HG03558 (cell line): ENCODE results near the gene FLVCR1.
"Not testable (repeated sequence)": the region's sequence is repeated elsewhere in the genome, so short reads cannot be mapped to it uniquely, and the experiment has no call there.

Source experiments
- ATAC-seq: cut with Tn5 transposase; IDR thresholded peaks from one replicate; pipeline ENCODE4 v1.9.1; 2021; ENCODE audit warnings: moderate number of reproducible peaks; ENCODE audit not compliant: unreplicated experiment; ENCODE audit errors: extremely low read depth

FLVCR1 gene

DNA sequence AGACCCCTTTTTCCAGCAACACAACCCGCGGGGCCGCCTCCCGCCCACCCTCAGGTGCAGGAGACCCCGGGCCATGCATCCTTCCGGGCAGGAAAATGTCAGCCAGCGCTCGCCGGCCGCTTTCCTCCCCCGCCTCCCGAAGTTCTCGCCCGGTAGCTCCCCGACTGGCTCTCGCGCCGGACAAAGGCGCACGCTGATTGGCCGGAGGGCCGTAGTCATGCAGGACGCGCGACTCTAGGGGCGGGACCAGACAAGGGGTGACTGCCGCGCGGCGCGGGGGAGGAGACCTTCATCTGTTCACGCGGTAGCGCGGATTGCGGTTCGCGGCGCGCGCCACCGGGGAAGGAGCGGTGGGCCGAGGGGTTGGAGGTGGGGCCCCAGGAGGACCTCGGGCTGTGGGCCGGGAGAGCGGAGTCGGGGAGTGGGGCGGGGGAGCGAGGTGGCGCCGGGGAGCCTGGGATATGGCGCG is at the start of gene FLVCR1:
Gene FLVCR1 (plus strand): TSS at position 284 of the 469 bp plus-strand sequence. CDS start 178 bp downstream, at position 462.
- ATAC-seq: peak; percentile 84

DNA sequence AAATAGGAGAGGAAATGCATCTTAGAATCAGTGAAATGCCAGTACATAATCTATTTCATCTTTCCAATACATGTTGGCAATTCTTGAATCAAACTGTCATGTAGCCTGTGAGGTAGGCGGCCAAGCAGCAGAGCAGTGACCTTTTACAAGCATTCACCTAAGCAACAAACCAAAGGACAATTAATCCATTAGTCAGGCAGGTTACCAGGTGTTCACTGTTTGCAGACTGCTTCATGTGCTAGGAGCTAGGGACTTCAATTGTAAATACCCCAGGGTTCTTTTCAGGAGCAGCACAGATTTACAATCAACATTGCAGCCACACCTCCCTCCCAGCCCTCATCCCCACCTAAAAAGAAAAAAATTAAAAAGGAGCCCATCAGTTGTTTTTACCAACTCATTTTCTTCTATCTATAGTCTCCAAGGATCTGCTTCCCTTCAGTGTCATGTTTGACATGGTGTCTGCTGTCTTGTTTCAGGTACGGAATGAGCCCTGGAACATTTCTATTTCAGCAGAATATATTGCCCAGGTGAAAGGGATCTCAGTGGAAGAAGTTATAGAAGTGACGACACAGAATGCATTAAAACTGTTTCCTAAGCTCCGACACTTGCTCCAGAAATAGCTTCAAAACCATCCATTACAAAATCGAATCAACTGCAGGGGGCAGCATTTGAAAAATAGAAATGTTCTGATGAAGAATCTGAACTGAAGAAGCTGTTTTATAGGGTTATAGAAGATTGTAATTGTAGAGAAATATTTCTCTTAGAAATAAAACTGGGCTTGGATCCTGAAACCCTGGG is 43.3 kb upstream of the FLVCR1 start:
- no peak for ATAC-seq

DNA sequence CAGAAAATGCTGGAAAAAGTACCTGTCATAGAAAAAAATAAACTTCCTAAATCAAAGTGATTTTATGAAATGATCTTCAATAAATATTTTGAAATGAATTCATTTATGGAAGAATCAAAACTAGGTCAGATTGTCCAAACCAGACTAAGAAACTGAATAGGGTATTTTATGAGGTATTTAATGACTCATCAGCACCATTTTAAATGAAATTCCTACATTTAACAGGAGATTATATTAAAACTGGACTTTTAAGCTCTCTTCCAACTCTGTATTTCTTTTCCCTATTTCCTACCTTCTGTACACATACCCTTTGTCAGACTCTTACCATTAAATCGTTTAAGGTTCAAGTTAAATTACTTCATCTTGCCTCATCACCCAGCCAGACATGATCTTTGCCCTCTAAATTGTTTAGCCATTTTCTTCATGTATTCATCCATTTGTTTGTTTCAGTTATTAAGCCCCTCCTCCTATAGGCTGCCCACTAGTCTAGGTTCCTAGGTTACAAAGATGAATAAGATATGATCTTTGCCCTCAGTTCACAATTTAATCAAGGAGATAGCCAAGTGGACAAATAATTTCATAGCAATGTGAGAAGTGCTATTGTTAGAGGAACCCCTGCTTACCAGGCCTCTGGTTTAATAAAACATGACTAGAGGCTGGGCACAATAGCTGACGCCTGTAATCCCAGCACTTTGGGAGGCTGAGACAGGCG is 41.4 kb upstream of the FLVCR1 start:
- ATAC-seq: no peak

DNA sequence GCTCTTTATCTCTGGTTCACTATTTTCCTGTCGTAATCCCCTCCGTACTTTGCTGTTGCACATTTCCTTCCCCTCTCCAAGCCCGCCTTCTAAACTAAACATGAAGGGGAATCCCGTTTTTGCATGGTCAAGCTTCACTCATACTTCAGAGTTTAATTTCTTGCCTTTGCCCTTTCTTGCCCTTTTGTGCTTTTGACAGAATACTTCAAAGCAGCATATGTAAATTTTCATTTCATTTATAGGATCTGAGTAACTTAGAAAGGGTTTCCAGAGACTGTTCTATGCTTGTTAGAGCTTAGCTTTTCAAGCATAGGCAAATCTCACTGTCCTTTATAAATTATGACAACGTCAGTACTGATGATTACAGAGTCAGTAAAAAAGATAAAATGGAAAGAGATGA is 38.3 kb upstream of the FLVCR1 start:
- ATAC-seq: peak; percentile 84

DNA sequence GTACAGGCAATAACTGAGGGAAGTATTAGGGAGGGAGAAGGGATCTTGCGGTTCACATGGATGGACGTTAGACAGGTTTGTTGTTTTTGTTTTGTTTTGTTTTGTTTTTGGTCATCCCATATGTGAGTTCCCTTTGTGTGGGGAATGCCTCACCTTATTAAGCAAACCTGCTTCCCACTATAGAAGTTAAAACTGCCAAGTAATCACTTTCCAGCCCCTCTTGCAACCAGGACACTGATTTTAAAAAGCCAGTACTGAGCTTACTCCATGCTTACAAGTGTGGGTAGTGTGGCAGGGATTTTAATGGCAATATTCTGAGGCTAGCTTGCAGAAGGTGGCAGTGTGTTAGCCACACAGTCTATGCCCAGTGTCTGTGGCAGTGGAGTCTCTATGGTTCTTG is 37.1 kb upstream of the FLVCR1 start:
- no peak for ATAC-seq

DNA sequence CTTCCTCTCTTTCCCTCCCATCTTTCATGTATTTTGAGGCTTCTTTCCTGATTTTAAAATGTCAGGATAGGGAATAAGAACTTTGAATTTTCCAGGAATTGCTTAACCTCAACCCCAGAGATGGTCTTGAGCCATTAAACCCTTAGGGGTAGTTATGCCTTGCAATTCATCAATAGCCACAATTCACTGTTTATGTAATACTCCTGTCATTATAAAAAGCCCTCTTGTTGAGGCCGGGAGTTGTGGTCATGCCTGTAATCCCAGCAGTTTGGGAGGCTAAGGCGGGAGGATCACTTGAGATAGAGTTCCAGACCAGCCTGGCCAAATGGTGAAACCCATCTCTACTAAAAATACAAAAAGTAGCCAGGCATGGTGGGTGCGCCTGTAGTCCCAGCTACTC is 35.1 kb upstream of the FLVCR1 start:
- no peak for ATAC-seq

DNA sequence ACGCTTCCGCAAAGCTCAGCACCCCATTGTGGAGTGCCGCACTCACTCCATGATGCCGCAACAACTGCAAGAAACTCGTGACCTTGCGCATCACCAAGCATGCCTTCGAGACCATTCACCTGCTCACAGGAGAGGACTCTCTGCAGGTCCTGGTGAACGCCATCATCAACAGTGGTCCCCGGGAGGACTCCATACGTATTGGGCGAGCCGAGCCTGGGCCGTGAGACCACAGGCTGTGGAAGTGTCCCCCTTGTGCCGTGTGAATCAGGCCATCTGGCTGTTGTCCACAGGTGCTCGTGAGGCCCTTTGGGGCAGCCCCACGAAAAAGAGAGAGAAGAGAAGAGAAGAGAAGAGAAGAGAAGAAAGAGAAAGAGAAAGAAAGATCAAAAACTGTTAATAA is 33.9 kb upstream of the FLVCR1 start:
- ATAC-seq: no peak

GRCh38 chr1:212825798-212826452 is 32.1 kb upstream of the FLVCR1 start:
- ATAC-seq: no peak

DNA sequence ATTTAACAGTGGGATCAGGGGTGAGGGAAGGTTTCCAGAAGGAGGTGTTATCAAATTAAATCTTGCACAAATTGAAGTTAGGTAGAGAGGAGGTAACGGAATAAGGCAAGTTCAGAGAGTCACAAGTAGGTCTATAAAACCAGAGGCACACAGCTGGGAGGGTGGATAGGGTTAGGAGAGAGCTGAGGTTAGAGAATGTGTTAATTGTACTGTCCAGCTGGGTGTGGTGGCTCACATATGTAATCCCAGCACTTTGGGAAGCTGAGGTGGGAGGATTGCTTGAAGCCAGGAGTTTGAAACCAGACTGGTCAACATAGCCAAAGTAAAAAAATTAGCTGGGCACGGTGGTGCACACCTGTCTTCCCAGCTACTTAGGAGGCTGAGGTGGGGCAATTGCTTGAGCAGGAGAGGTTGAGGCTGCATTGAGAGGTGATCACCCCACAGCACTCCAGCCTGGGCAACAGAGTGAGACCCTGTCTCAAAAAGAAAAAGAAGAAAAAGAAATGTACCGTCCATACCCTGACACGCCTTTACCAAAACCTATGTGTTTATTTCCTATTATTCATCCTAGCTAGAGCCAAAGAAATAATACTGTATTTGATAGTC is 30.8 kb upstream of the FLVCR1 start:
- ATAC-seq: no peak

DNA sequence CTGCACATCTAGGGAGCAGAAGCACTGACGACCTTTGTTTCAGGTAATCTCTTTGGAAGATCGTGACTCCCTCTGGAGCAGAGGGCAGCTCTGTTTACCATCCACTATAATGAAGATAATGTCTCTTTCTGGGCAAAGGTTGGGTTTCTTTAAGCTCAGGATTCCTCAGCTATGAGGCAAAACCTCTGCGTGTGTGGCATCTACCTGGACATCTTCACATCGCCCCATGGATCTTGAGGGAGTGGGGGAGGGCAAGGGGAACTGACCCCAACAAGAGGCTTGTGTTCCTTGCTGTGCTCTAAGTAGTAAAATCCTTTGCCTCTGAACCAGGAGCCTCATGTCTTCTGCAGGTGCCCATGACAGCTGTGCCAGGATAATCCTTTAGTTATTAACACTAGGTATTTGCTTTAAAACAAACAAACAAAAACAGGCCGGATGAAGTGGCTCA is 30.2 kb upstream of the FLVCR1 start:
- no peak for ATAC-seq

DNA sequence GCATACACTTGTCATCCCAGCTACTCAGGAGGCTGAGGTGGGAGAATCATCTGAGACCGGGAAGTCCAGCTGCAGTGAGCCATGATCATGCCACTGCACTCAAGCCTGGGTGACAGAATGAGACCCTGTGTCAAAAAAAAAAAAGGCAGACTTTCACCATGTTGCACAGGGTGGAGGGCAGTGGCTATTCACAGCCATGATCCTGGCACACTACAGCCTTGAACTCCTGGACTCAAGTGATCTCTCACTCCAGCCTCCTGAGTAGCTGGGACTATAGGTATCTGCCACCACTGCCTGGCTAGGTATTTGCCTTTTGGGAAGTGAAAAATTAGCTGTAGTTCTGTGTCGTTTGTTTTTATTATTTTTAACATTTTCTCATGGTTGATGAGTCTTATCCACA is 29.7 kb upstream of the FLVCR1 start:
- no peak for ATAC-seq

GRCh38 chr1:212833211-212834207 is 24.6 kb upstream of the FLVCR1 start:
- ATAC-seq: peak; percentile 59

GRCh38 chr1:212838145-212838544 is 19.9 kb upstream of the FLVCR1 start:
- no peak for ATAC-seq

DNA sequence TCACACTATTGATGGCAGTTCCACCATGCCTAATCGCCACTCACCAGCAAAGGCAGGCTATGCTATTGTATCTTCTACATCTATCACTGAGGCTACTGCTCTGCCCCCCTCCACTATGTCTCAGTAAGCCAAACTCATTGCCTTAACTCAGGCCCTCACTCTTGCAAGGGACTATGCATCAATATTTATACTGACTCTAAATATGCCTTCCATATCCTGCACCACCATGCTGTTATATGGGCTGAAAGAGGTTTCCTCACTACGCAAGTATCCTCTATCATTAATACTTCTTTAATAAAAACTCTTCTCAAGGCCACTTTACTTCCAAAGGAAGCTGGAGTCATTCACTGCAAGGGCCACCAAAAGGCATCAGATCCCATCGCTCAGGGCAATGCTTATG is 13.6 kb upstream of the FLVCR1 start:
- ATAC-seq: not testable (repeated sequence)

GRCh38 chr1:212847549-212847948 is 10.5 kb upstream of the FLVCR1 start, which contains the start of gene SPATA45:
Gene SPATA45, minus strand, starts transcription at chr1:212847649. Its CDS starts 11,500 bp downstream, at chr1:212836149.
- ATAC-seq: no peak

DNA sequence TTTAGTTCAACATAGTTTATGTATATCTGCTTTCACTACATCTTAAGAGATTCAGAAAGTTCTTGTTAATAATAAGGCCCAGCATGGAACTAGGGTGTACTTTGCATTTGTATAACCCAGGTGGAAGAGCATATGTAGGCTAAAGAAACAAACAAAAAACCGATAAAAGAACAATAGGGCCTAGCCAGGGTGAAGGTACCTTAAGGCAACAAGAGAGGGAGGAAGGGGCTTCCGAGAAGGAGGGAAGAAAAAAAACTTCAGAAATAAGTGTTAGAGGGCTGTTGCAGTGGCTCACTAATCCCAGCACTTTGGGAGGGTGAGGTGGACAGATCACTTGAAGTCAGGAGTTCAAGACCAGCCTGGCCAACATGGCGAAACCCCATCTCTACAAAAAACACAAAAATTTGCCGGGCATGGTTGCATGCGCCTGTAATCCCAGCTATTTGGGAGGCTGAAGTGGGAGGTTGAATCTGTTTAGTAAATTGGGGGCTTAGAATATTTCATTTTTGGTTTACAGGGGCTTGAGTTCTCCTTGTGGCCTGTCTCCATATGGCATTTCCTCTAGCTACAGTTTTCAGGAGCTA is 5.9 kb upstream of the FLVCR1 start:
- no peak for ATAC-seq

GRCh38 chr1:212853658-212854057 is 4.4 kb upstream of the FLVCR1 start:
- no peak for ATAC-seq

DNA sequence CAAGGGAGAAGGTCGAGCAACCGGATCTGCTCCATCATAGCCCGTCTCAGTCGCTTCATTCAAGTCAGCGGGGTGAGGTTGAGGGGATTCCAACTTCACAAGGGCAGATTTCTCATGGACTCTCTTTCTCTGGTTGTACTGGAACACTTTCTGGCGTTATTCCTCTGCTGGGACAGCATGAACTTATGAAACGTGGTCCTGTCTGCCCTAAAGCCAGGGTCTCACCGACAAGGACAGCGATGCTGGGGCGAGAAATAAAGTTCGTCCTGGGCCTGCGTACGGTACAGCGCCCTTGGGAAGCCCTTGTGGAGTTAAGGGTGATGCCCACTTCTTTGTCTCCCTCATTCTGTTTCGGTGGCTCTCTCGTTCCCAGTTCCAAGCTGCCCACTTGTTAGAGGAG is 1.3 kb upstream of the FLVCR1 start:
- no peak for ATAC-seq
